ENCODE data around the gene CCL2. TPM values are rescaled to one million over a fixed set of nuclear protein-coding genes. Genes with fewer than 3 reads are reported as not detected.

Gene CCL2
- total RNA-seq, 1 experiment from 2014 or later = 3.9 TPM

DNA sequence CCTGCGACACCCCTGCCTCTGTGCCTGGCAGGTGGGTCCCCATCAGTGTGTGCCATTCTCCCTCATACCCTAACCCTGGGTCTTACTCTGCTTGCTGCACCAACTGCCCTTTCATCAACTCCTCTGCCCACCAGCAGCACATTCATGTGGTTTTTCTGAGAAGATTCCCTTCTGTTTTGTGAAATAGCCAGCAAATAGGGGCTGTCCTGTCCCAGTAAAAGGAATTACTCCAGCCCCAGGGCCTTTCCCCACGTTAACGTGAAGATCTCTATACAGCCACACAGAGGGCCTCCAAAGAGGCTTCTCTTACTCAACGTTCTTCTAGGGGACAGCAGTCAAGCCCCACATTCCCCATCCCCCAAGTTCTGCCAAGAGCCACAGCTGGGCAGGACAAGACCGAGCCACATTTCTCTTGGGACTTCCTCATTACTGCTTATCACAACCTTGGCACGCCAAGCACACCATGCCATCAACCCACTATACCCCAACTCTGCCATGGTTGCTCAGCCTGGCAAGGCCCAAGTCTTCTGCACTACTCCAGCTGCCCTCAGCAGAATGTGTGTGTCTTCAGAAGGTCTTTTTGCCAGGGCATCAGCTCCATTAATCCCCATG lies 18.7 kb upstream of the CCL2 start:
- Histone ChIP-seq H3K27ac (ENCODE audit: low read depth, low read length, poor library complexity, severe bottlenecking) (no peak overlapping the region), H3K4me1 (ENCODE audit: insufficient read depth, low read length, poor library complexity, severe bottlenecking) (no peaks in the 10 kb centered on the region), H3K9me3 (ENCODE audit: low read depth, low read length, poor library complexity, severe bottlenecking) (no peaks in the 10 kb centered on the region), H3K4me3 (ENCODE audit: low read depth, low read length, poor library complexity, severe bottlenecking) (no peak overlapping the region), H3K27me3 (replicated peaks; ENCODE audit: insufficient read depth, low read depth, low read length, poor library complexity) (no peaks in the 10 kb centered on the region), H3K36me3 (ENCODE audit: insufficient read depth, low read length, poor library complexity, severe bottlenecking) (no peaks in the 10 kb centered on the region)
- BruUV-seq (replicated peaks) = no TSS peak
- TF ChIP-seq EZH2 (IDR thresholded peaks at IDR 0.05; ENCODE audit: borderline replicate concordance, low read depth, low read length, poor library complexity, severe bottlenecking) = no peak
- TF ChIP-seq, protein P1, sequence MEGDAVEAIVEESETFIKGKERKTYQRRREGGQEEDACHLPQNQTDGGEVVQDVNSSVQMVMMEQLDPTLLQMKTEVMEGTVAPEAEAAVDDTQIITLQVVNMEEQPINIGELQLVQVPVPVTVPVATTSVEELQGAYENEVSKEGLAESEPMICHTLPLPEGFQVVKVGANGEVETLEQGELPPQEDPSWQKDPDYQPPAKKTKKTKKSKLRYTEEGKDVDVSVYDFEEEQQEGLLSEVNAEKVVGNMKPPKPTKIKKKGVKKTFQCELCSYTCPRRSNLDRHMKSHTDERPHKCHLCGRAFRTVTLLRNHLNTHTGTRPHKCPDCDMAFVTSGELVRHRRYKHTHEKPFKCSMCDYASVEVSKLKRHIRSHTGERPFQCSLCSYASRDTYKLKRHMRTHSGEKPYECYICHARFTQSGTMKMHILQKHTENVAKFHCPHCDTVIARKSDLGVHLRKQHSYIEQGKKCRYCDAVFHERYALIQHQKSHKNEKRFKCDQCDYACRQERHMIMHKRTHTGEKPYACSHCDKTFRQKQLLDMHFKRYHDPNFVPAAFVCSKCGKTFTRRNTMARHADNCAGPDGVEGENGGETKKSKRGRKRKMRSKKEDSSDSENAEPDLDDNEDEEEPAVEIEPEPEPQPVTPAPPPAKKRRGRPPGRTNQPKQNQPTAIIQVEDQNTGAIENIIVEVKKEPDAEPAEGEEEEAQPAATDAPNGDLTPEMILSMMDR (conservative IDR thresholded peaks at IDR 0.05; ENCODE audit: low read depth, low read length) = no peak
- intact Hi-C loops (cut with micrococcal nuclease; ENCODE audit: unreplicated experiment) = no loop called here
- CTCF ChIA-PET = no interaction called here
- POLR2A ChIA-PET (ENCODE audit: low non-redundant PET) = no interaction called here
- DNase-seq (ENCODE audit: low spot score) = no peak

DNA sequence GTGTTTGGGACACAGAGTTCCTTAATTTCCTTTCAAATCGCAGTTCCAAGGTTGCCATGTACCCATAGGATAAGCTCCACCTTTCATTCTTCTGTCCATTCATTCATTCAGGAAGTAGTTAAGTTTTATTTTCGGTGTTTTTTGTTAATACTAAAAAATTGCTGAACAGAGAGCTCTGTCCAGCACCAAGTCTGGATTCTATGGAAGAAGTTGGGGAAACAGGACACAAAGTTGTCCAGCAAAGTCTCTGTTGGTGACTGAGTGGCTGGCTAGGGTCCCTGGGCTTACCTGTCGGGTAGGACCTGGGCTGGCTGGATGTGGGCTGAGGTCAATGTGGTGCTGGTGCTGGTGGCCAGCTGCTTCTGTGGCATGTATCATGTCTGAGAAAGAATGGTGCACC lies 17.6 kb upstream of the CCL2 start:
- POLR2A ChIA-PET (ENCODE audit: low non-redundant PET) = no interaction called here
- H3K27me3 ChIP-seq (replicated peaks; ENCODE audit: insufficient read depth, low read depth, low read length, poor library complexity) = no peaks in the 10 kb centered on the region

DNA sequence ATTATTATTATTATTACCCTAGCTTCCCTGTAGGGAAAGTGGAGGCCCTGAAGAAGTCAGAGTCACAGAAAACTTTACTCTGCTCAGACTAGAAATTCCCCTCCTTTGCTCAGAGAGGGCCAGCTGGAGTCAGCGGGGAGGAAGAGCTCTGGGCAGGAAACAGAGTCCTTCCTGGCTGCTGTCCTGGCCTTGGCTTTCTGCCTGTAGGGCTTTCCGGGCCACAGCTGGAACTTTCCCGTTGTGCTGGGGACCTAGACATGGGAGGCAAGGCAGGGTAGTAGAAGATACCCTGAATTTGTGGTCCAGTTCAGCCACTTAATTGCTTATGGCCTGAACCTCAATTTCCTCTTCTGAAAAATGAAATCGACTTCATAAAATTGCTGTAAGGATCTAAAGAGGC lies 14.0 kb upstream of the CCL2 start:
- no peak overlapping the region for H3K4me3 ChIP-seq (ENCODE audit: low read depth, low read length, poor library complexity, severe bottlenecking)
- no TSS peak for BruUV-seq (replicated peaks)
- intact Hi-C loops (cut with micrococcal nuclease; ENCODE audit: unreplicated experiment) = no loop called here
- no peaks in the 10 kb centered on the region for H3K9me3 ChIP-seq (ENCODE audit: low read depth, low read length, poor library complexity, severe bottlenecking)
- TF ChIP-seq, protein P1 (conservative IDR thresholded peaks at IDR 0.05; ENCODE audit: low read depth, low read length) = no peak
- no peak for TF ChIP-seq EZH2 (IDR thresholded peaks at IDR 0.05; ENCODE audit: borderline replicate concordance, low read depth, low read length, poor library complexity, severe bottlenecking)
- H3K4me1 ChIP-seq (ENCODE audit: insufficient read depth, low read length, poor library complexity, severe bottlenecking) = no peaks in the 10 kb centered on the region
- no peak for DNase-seq (ENCODE audit: low spot score)
- no peak overlapping the region for H3K27ac ChIP-seq (ENCODE audit: low read depth, low read length, poor library complexity, severe bottlenecking)
- no peaks in the 10 kb centered on the region for H3K36me3 ChIP-seq (ENCODE audit: insufficient read depth, low read length, poor library complexity, severe bottlenecking)
- CTCF ChIA-PET = no interaction called here
- H3K27me3 ChIP-seq (replicated peaks; ENCODE audit: insufficient read depth, low read depth, low read length, poor library complexity) = no peaks in the 10 kb centered on the region
- POLR2A ChIA-PET (ENCODE audit: low non-redundant PET) = no interaction called here

More for the DNA sequence above, 17.6 kb upstream of the CCL2 start:
- Histone ChIP-seq H3K9me3 (ENCODE audit: low read depth, low read length, poor library complexity, severe bottlenecking) (no peaks in the 10 kb centered on the region), H3K27ac (ENCODE audit: low read depth, low read length, poor library complexity, severe bottlenecking) (no peak overlapping the region), H3K4me3 (ENCODE audit: low read depth, low read length, poor library complexity, severe bottlenecking) (no peak overlapping the region), H3K4me1 (ENCODE audit: insufficient read depth, low read length, poor library complexity, severe bottlenecking) (no peaks in the 10 kb centered on the region), H3K36me3 (ENCODE audit: insufficient read depth, low read length, poor library complexity, severe bottlenecking) (no peaks in the 10 kb centered on the region)
- intact Hi-C loops (cut with micrococcal nuclease; ENCODE audit: unreplicated experiment) = no loop called here
- no peak for TF ChIP-seq EZH2 (IDR thresholded peaks at IDR 0.05; ENCODE audit: borderline replicate concordance, low read depth, low read length, poor library complexity, severe bottlenecking)
- TF ChIP-seq, protein P1 (conservative IDR thresholded peaks at IDR 0.05; ENCODE audit: low read depth, low read length) = no peak
- no peak for DNase-seq (ENCODE audit: low spot score)
- CTCF ChIA-PET = no interaction called here
- no TSS peak for BruUV-seq (replicated peaks)
